Prostate gland (tissue), 2 donors: ENCODE measurements around the gene SLC6A16. TPM values are rescaled to one million over a fixed set of nuclear protein-coding genes. Genes with fewer than 3 reads are reported as not detected.

Source experiments
- DNase-seq: peaks from one replicate; pipeline ENCODE4 v3.0.0-alpha.2; 2019; ENCODE audit warnings: low spot score
- H3K27ac ChIP-seq, 2 donors: fragments of 200-600 bp; sonication (generic); 2 replicates each; pipeline ENCODE4 v1.5.1; 2017 to 2019
- H3K27me3 ChIP-seq: fragments of 200-600 bp; sonication (generic); replicated peaks from 2 replicates; pipeline ENCODE4 v1.5.1; 2019; ENCODE audit not compliant: insufficient read depth
- H3K36me3 ChIP-seq, 2 donors: fragments of 200-600 bp; sonication (generic); 1 replicate in 1 of 2; 2 replicates in 1 of 2; pipeline versions ENCODE4 v1.5.1 to v1.8.1; 2017 to 2019
- H3K4me1 ChIP-seq: fragments of 200-600 bp; sonication (generic); replicated peaks from 2 replicates; pipeline ENCODE4 v1.5.1; 2019
- H3K4me3 ChIP-seq, 2 donors: fragments of 200-600 bp; sonication (generic); 2 replicates each; pipeline ENCODE4 v1.5.1; 2017 to 2019
- H3K9me3 ChIP-seq: fragments of 200-600 bp; sonication (generic); 2 replicates; pipeline ENCODE4 v1.5.1; 2017
- POLR2A ChIP-seq: fragments of 450-650 bp; IDR thresholded peaks from one replicate; pipeline ENCODE4 v1.6.1; 2016; ENCODE audit warnings: antibody characterized with exemption, mild to moderate bottlenecking
- POLR2AphosphoS5 ChIP-seq: sonication (generic); formaldehyde crosslinking; IDR thresholded peaks from one replicate; pipeline ENCODE4 v1.6.1; 2017; ENCODE audit warnings: antibody characterized with exemption
- WGBS: methylation state at CpG from one replicate; pipeline ENCODE4 v1.1.5; 2018; 5-methylcytosine and 5-hydroxymethylcytosine counted together
- intact Hi-C: fragments of 100-400 bp; cut with DNase I; formaldehyde crosslinking; loops from one replicate; pipeline ENCODE4 v1.14.2; 2022
- total RNA-seq, 2 donors: library from RNA; depleted of rRNA; stranded (reverse); fragments of >200 nt; gene quantifications; one replicate each; pipeline ENCODE4 v1.1.0, GENCODE V29; 2016
- TF ChIP-seq, protein P1 (sequence below), 4 experiments: fragments of 200-600 bp in 2 of 4; fragments of 450-650 bp in 2 of 4; sonication (generic) in 2 of 4; IDR thresholded peaks; 1 replicate in 3 of 4; 2 replicates in 1 of 4; pipeline ENCODE4 v1.5.1; 2016 to 2019; ENCODE audit warnings: antibody characterized with exemption in 4 of 4, mild to moderate bottlenecking in 2 of 4, moderate library complexity in 2 of 4

Gene SLC6A16
- total RNA-seq, 2 donors from 2014 or later = 0.59 to 4.3 TPM

- Histone ChIP-seq H3K27me3 (no peaks in the 10 kb centered on the region), H3K4me3 (no peak overlapping the region), H3K4me1 (no peaks in the 10 kb centered on the region), H3K36me3 (no peaks in the 10 kb centered on the region), H3K27ac (no peak overlapping the region), H3K9me3 (no peaks in the 10 kb centered on the region)
- WGBS = 83% methylated on average over 10 of the region's 10 CpGs
- no peak for TF ChIP-seq POLR2A
- no peak for DNase-seq
- intact Hi-C loops = no loop called here
Measured at GRCh38 chr19:49264258-49264657, 60.7 kb downstream of the SLC6A16 start.

DNA sequence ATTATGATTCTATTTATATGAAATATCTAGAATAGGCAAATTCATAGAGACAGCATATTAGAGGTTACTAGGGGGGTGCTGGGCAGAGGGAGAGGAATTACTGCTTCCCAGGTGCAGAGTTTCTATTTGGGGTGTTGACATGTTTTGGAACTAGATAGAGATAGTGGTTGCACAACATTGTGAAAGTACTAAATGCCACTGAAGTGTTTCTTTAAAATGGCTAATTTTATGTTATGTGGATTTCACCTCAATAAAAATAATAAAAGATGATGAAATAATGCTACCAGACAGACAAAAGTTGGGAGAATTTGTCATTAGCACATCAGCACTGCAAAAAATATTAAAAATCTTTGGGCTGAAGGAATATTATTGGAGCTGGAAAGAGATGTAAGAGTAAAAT is 63.4 kb downstream of the SLC6A16 start:
- no peak for DNase-seq
- TF ChIP-seq POLR2AphosphoS5 = no peak
- TF ChIP-seq POLR2A = no peak
- TF ChIP-seq, protein P1, sequence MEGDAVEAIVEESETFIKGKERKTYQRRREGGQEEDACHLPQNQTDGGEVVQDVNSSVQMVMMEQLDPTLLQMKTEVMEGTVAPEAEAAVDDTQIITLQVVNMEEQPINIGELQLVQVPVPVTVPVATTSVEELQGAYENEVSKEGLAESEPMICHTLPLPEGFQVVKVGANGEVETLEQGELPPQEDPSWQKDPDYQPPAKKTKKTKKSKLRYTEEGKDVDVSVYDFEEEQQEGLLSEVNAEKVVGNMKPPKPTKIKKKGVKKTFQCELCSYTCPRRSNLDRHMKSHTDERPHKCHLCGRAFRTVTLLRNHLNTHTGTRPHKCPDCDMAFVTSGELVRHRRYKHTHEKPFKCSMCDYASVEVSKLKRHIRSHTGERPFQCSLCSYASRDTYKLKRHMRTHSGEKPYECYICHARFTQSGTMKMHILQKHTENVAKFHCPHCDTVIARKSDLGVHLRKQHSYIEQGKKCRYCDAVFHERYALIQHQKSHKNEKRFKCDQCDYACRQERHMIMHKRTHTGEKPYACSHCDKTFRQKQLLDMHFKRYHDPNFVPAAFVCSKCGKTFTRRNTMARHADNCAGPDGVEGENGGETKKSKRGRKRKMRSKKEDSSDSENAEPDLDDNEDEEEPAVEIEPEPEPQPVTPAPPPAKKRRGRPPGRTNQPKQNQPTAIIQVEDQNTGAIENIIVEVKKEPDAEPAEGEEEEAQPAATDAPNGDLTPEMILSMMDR (IDR thresholded peaks at IDR 0.05) = no peak
- Histone ChIP-seq H3K36me3 (no peaks in the 10 kb centered on the region), H3K4me3 (no peak overlapping the region), H3K9me3 (no peaks in the 10 kb centered on the region), H3K4me1 (no peaks in the 10 kb centered on the region), H3K27ac (no peak overlapping the region), H3K27me3 (no peaks in the 10 kb centered on the region)
- intact Hi-C loops = no loop called here

- TF ChIP-seq, protein P1 (IDR thresholded peaks at IDR 0.05) = no peak
- TF ChIP-seq POLR2AphosphoS5 = no peak
- TF ChIP-seq POLR2A = no peak
- intact Hi-C loops = no loop called here
- Histone ChIP-seq H3K27me3 (no peaks in the 10 kb centered on the region), H3K4me3 (no peak overlapping the region), H3K9me3 (no peaks in the 10 kb centered on the region), H3K27ac (no peak overlapping the region), H3K36me3 (no peaks in the 10 kb centered on the region), H3K4me1 (no peaks in the 10 kb centered on the region)
- 73% methylated on average over 3 of the region's 3 CpGs for WGBS
- DNase-seq = no peak
Measured at GRCh38 chr19:49256691-49257090, 68.3 kb downstream of the SLC6A16 start.

DNA sequence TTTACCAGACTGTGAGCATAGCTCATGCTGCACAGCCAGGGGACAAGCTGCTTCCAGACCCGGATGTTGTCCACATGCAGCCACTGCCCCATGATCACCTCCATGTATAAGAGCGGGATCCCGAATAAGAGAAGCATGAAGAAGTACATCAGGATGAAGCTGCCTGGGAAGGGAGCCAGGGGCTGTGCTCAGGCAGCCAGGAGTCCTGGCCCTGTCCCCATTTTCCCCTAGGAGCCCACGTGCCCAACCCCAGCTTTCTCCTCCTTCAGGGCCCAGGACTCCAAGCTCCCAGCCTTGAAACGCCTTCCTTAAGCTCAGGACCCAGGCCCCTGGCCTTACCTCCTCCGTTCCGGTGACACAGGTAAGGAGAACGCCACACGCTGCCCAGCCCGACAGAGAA is 69.3 kb downstream of the SLC6A16 start:
- no peaks in the 10 kb centered on the region for H3K27me3 ChIP-seq
- no peaks in the 10 kb centered on the region for H3K9me3 ChIP-seq
- H3K4me3 ChIP-seq = no peak overlapping the region
- H3K36me3 ChIP-seq = no peaks in the 10 kb centered on the region
- no peak for DNase-seq
- WGBS = 73% methylated on average over 10 of the region's 10 CpGs
- TF ChIP-seq, protein P1 (IDR thresholded peaks at IDR 0.05) = no peak
- no peak for TF ChIP-seq POLR2A
- TF ChIP-seq POLR2AphosphoS5 = no peak
- H3K4me1 ChIP-seq = no peaks in the 10 kb centered on the region
- intact Hi-C loops = no loop called here
- H3K27ac ChIP-seq = no peak overlapping the region

GRCh38 chr19:49249933-49250332 is 75.1 kb downstream of the SLC6A16 start:
- WGBS = 75% methylated on average over 2 of the region's 2 CpGs
- TF ChIP-seq, protein P1 (IDR thresholded peaks at IDR 0.05) = no peak
- no peak for TF ChIP-seq POLR2AphosphoS5
- no peak for DNase-seq
- intact Hi-C loops = no loop called here
- Histone ChIP-seq H3K27ac (no peak overlapping the region), H3K27me3 (no peaks in the 10 kb centered on the region), H3K36me3 (no peaks in the 10 kb centered on the region), H3K4me1 (no peaks in the 10 kb centered on the region), H3K4me3 (no peak overlapping the region), H3K9me3 (no peaks in the 10 kb centered on the region)
